ENCODE results near the gene ELP1.

DNA sequence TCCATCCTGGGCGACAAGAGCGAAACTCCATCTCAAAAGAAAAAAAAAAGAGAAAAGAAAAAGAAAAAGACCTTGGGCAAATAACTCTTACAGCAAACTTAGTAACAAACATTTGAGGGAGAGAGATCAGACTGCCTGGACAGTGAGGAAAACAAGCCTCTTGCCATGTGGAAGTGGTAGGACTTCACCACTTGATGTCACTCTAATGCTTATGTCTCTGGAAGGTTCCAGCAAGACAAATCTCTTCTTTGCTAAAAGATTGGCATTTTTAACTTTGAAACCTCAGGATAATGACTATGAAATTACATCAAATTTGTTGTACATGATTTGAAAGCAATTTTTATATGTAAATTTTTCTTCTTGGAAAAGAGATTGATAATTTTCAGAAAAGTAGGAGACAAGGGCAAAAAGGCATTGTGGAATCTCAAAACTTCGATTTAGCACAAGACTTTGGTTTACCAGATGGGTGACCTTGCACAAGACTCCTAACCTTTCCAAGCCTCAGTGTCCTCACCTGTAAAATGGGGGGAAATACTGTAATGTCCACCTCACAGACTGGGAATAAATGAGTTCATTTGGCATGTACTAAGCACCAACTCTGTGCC, 83.5 kb downstream of the ELP1 start:
- TF ChIP-seq, protein P1, sequence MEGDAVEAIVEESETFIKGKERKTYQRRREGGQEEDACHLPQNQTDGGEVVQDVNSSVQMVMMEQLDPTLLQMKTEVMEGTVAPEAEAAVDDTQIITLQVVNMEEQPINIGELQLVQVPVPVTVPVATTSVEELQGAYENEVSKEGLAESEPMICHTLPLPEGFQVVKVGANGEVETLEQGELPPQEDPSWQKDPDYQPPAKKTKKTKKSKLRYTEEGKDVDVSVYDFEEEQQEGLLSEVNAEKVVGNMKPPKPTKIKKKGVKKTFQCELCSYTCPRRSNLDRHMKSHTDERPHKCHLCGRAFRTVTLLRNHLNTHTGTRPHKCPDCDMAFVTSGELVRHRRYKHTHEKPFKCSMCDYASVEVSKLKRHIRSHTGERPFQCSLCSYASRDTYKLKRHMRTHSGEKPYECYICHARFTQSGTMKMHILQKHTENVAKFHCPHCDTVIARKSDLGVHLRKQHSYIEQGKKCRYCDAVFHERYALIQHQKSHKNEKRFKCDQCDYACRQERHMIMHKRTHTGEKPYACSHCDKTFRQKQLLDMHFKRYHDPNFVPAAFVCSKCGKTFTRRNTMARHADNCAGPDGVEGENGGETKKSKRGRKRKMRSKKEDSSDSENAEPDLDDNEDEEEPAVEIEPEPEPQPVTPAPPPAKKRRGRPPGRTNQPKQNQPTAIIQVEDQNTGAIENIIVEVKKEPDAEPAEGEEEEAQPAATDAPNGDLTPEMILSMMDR (IDR thresholded peaks at IDR 0.05; ENCODE audit: insufficient read depth, low read depth, low read length): peak; percentile 25
- TF ChIP-seq EZH2 (IDR thresholded peaks at IDR 0.05; ENCODE audit: insufficient read depth, low read length): no peak
